NB4 (cell line): ENCODE measurements around the gene FMN1.

Experiments
- CTCF ChIP-seq: IDR thresholded peaks from one replicate; pipeline ENCODE4 v1.5.1; 2012; ENCODE audit warnings: low read depth, low read length
- MYC ChIP-seq: IDR thresholded peaks from 2 replicates; pipeline ENCODE4 v1.6.1; 2011; ENCODE audit warnings: low read depth, low read length
- POLR2A ChIP-seq: IDR thresholded peaks from 2 replicates; pipeline ENCODE4 v1.6.1; 2011; ENCODE audit warnings: mild to moderate bottlenecking; ENCODE audit not compliant: insufficient read length; ENCODE audit errors: extremely low read depth
- TF ChIP-seq, protein P1 (sequence below): IDR thresholded peaks from 2 replicates; pipeline ENCODE4 v1.6.1; 2011; ENCODE audit warnings: low read depth, low read length

GRCh38 chr15:32718227-32718820 is 476.2 kb downstream of the FMN1 start:
- no peak for TF ChIP-seq CTCF
- TF ChIP-seq POLR2A = no peak
- TF ChIP-seq, protein P1, sequence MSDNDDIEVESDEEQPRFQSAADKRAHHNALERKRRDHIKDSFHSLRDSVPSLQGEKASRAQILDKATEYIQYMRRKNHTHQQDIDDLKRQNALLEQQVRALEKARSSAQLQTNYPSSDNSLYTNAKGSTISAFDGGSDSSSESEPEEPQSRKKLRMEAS = no peak
- no peak for TF ChIP-seq MYC
